OCI-LY3 (cell line): ENCODE data around the gene ST6GALNAC2.

Experiments used
- CTCF ChIP-seq: fragments of 200-600, 300-600 bp; sonication (generic); IDR thresholded peaks from 2 replicates; pipeline ENCODE4 v1.5.1; 2014; ENCODE audit warnings: antibody characterized with exemption, low read length, low read depth
- EZH2phosphoT487 ChIP-seq: fragments of 200-600 bp; shearing (Covaris generic); IDR thresholded peaks from 2 replicates; pipeline ENCODE4 v1.6.1; 2018; ENCODE audit warnings: antibody characterized with exemption, mixed run types, low read depth

GRCh38 chr17:76523084-76524037 is 62.3 kb downstream of the ST6GALNAC2 start:
- TF ChIP-seq CTCF (peak; percentile 88), EZH2phosphoT487 (no peak)
